Suppressor macrophage treated with lipopolysaccharide for 1 hour (primary cell): ENCODE results near the gene IGFN1.

ENCODE experiments used
- DNase-seq, 3 donors: peaks; one replicate each; pipeline ENCODE4 v3.0.0-alpha.2; 2020 to 2022

Gene IGFN1

GRCh38 chr1:201164645-201165044, 26.0 kb upstream of the IGFN1 start:
- no peak for DNase-seq

- no peak for DNase-seq
Observed at GRCh38 chr1:201167041-201167991, 23.3 kb upstream of the IGFN1 start.

GRCh38 chr1:201169203-201169602, 21.4 kb upstream of the IGFN1 start:
- DNase-seq: no peak

GRCh38 chr1:201169971-201170532, 20.6 kb upstream of the IGFN1 start:
- DNase-seq: no peak

GRCh38 chr1:201170533-201171062, 20.0 kb upstream of the IGFN1 start:
- DNase-seq: peak; percentile 85 to 95 (median 93)

GRCh38 chr1:201171063-201172036, 19.3 kb upstream of the IGFN1 start:
- peak; percentile 65 to 71 (median 67) for DNase-seq

GRCh38 chr1:201172326-201172725, 18.3 kb upstream of the IGFN1 start:
- DNase-seq: no peak

GRCh38 chr1:201172999-201173610, 17.5 kb upstream of the IGFN1 start:
- DNase-seq: peak; percentile 33 to 55 (median 45)

GRCh38 chr1:201173736-201174135, 16.9 kb upstream of the IGFN1 start:
- no peak for DNase-seq

- no peak for DNase-seq
Observed at GRCh38 chr1:201175820-201176500, 14.7 kb upstream of the IGFN1 start.

GRCh38 chr1:201176940-201177339, 13.7 kb upstream of the IGFN1 start:
- DNase-seq: no peak

GRCh38 chr1:201178718-201179117, 11.9 kb upstream of the IGFN1 start:
- no peak for DNase-seq

- peak in 2 of 3 donors; percentile 21 to 33 for DNase-seq
Observed at GRCh38 chr1:201180141-201180540, 10.5 kb upstream of the IGFN1 start.

- DNase-seq: peak in 1 of 3 donors; percentile 24
Observed at GRCh38 chr1:201180901-201181300, 9.7 kb upstream of the IGFN1 start.

GRCh38 chr1:201181323-201181722, 9.3 kb upstream of the IGFN1 start:
- peak in 1 of 3 donors; percentile 27 for DNase-seq

GRCh38 chr1:201181726-201182125, 8.9 kb upstream of the IGFN1 start:
- DNase-seq: no peak

- no peak for DNase-seq
Observed at GRCh38 chr1:201183209-201183608, 7.4 kb upstream of the IGFN1 start.

- DNase-seq: no peak
Observed at GRCh38 chr1:201183753-201184152, 6.9 kb upstream of the IGFN1 start.

GRCh38 chr1:201184307-201185122, 6.1 kb upstream of the IGFN1 start:
- peak; percentile 49 to 52 (median 52) for DNase-seq

GRCh38 chr1:201185123-201185453, 5.5 kb upstream of the IGFN1 start:
- no peak for DNase-seq
